ENCODE measurements around the gene MYH9.

GRCh38 chr22:36424901-36425579 is 37.3 kb upstream of the MYH9 start:
- TF ChIP-seq CTCF (IDR thresholded peaks at IDR 0.05 in 8 of 11, conservative IDR thresholded peaks at IDR 0.05 in 3 of 11) (no peak), POLR2A (IDR thresholded peaks at IDR 0.05) (no peak), POLR2AphosphoS5 (IDR thresholded peaks at IDR 0.05) (no peak)

Data from spleen (tissue), 7 donors.